ENCODE measurements around the gene PTN. TPM values are rescaled to one million over a fixed set of nuclear protein-coding genes. Genes with fewer than 3 reads are reported as not detected.

Gene PTN
- total and polyA plus RNA-seq, 9 of the 15 experiments (the other 6 are each of a cell fraction or from before 2014, with no cell fraction given): not detected

DNA sequence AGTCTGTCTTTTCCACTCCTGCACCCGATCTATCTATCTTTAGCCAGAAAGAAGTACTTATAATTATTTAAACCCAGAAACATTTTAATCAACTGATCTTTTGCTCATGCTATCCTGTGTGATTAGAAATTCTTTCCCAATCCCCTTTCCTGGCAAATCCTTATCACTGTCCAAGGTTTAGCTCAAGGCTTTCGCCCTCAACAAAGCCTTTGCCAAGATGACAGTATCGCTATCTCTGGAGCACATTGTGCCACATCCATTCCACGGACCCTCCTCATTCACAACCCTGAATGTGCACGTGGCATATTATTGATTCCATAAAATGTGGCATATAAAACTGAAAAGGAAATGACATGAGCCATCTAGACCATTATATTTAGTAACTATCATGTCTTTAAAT lies 71.3 kb downstream of the PTN start:
- ChIA-PET CTCF (ENCODE audit: low intra/inter-chr PET ratio) (no interaction called here), POLR2A (no interaction called here)
- Histone ChIP-seq H3K9me3 (replicated peaks; ENCODE audit: control insufficient read depth, insufficient read depth, low read depth, low read length) (no peaks in the 10 kb centered on the region), H2AFZ (ENCODE audit: low read depth, low read length) (no peak overlapping the region), H3K4me1 (replicated peaks in 1 of 2; ENCODE audit: control insufficient read depth in 2 of 2, insufficient read depth in 2 of 2, low read length in 2 of 2) (no peaks in the 10 kb centered on the region), H3K27me3 (ENCODE audit: control insufficient read depth in 2 of 2, insufficient read depth in 2 of 2, low read length in 2 of 2) (no peaks in the 10 kb centered on the region), H3K4me3 (no peak overlapping the region), H3K9me1 (ENCODE audit: control insufficient read depth, insufficient read depth, low read length) (no peaks in the 10 kb centered on the region), H3K9ac (ENCODE audit: insufficient read depth in 1 of 2, low read depth in 2 of 2, low read length in 2 of 2) (no peak overlapping the region), H4K20me1 (replicated peaks; ENCODE audit: control insufficient read depth, insufficient read depth, low read length) (no peaks in the 10 kb centered on the region), H3K36me3 (ENCODE audit: control insufficient read depth, insufficient read depth, low read length) (no peaks in the 10 kb centered on the region), H3K4me2 (ENCODE audit: insufficient read depth, low read length) (no peak overlapping the region), H3K27ac (ENCODE audit: extremely low read depth, low read depth, low read length) (no peak overlapping the region), H3K79me2 (ENCODE audit: control insufficient read depth, insufficient read depth, low read length) (no peaks in the 10 kb centered on the region)
- FAIRE-seq: no peak
- ATAC-seq: no peak
- BruUV-seq (replicated peaks): no TSS peak
- WGBS (ENCODE audit: insufficient coverage, low coverage, missing lambda C conversion rate): 0% methylated on average over 5 of the region's 5 CpGs
- intact Hi-C loops (cut with micrococcal nuclease): no loop called here
- DNase-seq (ENCODE audit: extremely low read depth in 1 of 4, low spot score in 3 of 4): no peak
- no peak for TF ChIP-seq ELF4 (CRISPR knock-in tag; IDR thresholded peaks at IDR 0.05)
- no peak for TF ChIP-seq CBFA2T2 (conservative IDR thresholded peaks at IDR 0.05)
- TF ChIP-seq GTF2F1 (IDR thresholded peaks at IDR 0.05; ENCODE audit: low read depth, low read length): no peak
- no peak for TF ChIP-seq HDAC2 (IDR thresholded peaks at IDR 0.05)
- TF ChIP-seq CEBPB (tag; IDR thresholded peaks at IDR 0.05): no peak
- TF ChIP-seq YBX1 (IDR thresholded peaks at IDR 0.05): no peak
- no peak for TF ChIP-seq KLF10 (CRISPR knock-in tag; IDR thresholded peaks at IDR 0.05)
- TF ChIP-seq FOSL1 (tag; conservative IDR thresholded peaks at IDR 0.05): no peak
- TF ChIP-seq ERF (CRISPR knock-in tag; IDR thresholded peaks at IDR 0.05): no peak
- TF ChIP-seq MAFF (IDR thresholded peaks at IDR 0.05; ENCODE audit: low read length): no peak
- TF ChIP-seq, protein P1, sequence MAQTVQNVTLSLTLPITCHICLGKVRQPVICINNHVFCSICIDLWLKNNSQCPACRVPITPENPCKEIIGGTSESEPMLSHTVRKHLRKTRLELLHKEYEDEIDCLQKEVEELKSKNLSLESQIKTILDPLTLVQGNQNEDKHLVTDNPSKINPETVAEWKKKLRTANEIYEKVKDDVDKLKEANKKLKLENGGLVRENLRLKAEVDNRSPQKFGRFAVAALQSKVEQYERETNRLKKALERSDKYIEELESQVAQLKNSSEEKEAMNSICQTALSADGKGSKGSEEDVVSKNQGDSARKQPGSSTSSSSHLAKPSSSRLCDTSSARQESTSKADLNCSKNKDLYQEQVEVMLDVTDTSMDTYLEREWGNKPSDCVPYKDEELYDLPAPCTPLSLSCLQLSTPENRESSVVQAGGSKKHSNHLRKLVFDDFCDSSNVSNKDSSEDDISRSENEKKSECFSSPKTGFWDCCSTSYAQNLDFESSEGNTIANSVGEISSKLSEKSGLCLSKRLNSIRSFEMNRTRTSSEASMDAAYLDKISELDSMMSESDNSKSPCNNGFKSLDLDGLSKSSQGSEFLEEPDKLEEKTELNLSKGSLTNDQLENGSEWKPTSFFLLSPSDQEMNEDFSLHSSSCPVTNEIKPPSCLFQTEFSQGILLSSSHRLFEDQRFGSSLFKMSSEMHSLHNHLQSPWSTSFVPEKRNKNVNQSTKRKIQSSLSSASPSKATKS (CRISPR knock-in tag; IDR thresholded peaks at IDR 0.05): no peak
- no peak for TF ChIP-seq HNRNPLL (IDR thresholded peaks at IDR 0.05; ENCODE audit: low read depth, low read length, poor library complexity, severe bottlenecking)
- no peak for TF ChIP-seq JUN (IDR thresholded peaks at IDR 0.05; ENCODE audit: borderline replicate concordance, low read depth, low read length)
- TF ChIP-seq JUN (CRISPR knock-in tag; IDR thresholded peaks at IDR 0.05; ENCODE audit: borderline replicate concordance): no peak
- TF ChIP-seq CREM (IDR thresholded peaks at IDR 0.05; ENCODE audit: low read depth): no peak
- in situ Hi-C loops (cut with MboI): no loop called here
